Inferior parietal cortex (tissue), 1 donor: ENCODE data around the gene SMIM24.
"Not testable (repeated sequence)": the region's sequence is repeated elsewhere in the genome, so short reads cannot be mapped to it uniquely, and the experiment has no call there.

ENCODE experiments used
- DNase-seq: peaks from one replicate; pipeline ENCODE4 v3.0.0-alpha.2; 2016; ENCODE audit errors: extremely low spot score

Gene SMIM24

GRCh38 chr19:3480383-3481091 is at the start of gene SMIM24:
SMIM24 (minus strand) TSS chr19:3480525; CDS start chr19:3480463, 62 bp downstream.
- DNase-seq: no peak

- not testable (repeated sequence) for DNase-seq
These were observed 49.0 kb upstream of the SMIM24 start for GRCh38 chr19:3529299-3529698.

- DNase-seq: no peak
These were observed 48.4 kb upstream of the SMIM24 start for GRCh38 chr19:3528539-3529211.

- DNase-seq: no peak
These were observed 47.8 kb upstream of the SMIM24 start for GRCh38 chr19:3528080-3528479.

GRCh38 chr19:3527238-3527910 is 47.0 kb upstream of the SMIM24 start:
- no peak for DNase-seq

GRCh38 chr19:3526507-3527237 is 46.3 kb upstream of the SMIM24 start:
- no peak for DNase-seq

- no peak for DNase-seq
These were observed 44.7 kb upstream of the SMIM24 start for GRCh38 chr19:3524904-3525451.

- DNase-seq: no peak
These were observed 43.9 kb upstream of the SMIM24 start for GRCh38 chr19:3524078-3524842.

GRCh38 chr19:3523361-3524077 is 43.2 kb upstream of the SMIM24 start:
- DNase-seq: no peak

- no peak for DNase-seq
These were observed 42.4 kb upstream of the SMIM24 start for GRCh38 chr19:3522421-3523360.

GRCh38 chr19:3521104-3521445 is 40.8 kb upstream of the SMIM24 start:
- no peak for DNase-seq

GRCh38 chr19:3520166-3521103 is 40.1 kb upstream of the SMIM24 start:
- DNase-seq: no peak

GRCh38 chr19:3519126-3519525 is 38.8 kb upstream of the SMIM24 start:
- DNase-seq: no peak

GRCh38 chr19:3518659-3519058 is 38.3 kb upstream of the SMIM24 start:
- DNase-seq: no peak

- no peak for DNase-seq
These were observed 37.9 kb upstream of the SMIM24 start for GRCh38 chr19:3518255-3518654.

GRCh38 chr19:3517638-3518037 is 37.3 kb upstream of the SMIM24 start:
- DNase-seq: no peak

GRCh38 chr19:3516675-3517207 is 36.4 kb upstream of the SMIM24 start:
- no peak for DNase-seq

- DNase-seq: no peak
These were observed 35.6 kb upstream of the SMIM24 start for GRCh38 chr19:3515891-3516422.
